ENCODE measurements around the gene HDAC4. TPM values are rescaled to one million over a fixed set of nuclear protein-coding genes. Genes with fewer than 3 reads are reported as not detected.

The HDAC4 gene
- polyA plus RNA-seq, 1 experiment: 4.4 TPM

DNA sequence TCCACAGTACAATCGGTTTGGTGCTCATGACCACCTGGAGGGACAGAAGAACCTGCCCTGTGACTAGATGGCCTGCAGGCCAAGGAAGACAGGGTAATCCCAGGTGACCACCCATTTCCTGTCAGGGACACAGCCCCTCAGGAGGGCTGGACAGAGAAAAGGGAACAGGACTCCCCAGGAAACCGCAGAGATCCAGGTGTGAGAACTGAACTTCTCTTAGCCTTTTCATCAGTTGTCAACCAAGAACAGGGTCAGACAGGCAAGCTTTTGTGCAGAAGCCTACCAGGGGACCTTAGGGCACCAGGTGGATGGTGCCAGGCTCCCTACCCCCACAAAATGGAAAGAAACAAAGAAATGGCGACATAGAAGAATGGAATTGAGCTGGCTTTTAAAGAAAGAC lies 132.3 kb downstream of the HDAC4 start:
- Histone ChIP-seq H3K27me3 (ENCODE audit: control insufficient read depth, insufficient read depth, low read length) (no peaks in the 10 kb centered on the region), H3K36me3 (ENCODE audit: control insufficient read depth, insufficient read depth, low read length) (no peaks in the 10 kb centered on the region), H3K4me3 (ENCODE audit: low read depth, low read length) (no peak overlapping the region)
- DNase-seq (ENCODE audit: low read depth): no peak
- TF ChIP-seq CTCF (IDR thresholded peaks at IDR 0.05; ENCODE audit: insufficient read depth, low read depth, low read length): no peak
- CTCF ChIA-PET: no interaction called here
- POLR2A ChIA-PET: no interaction called here

DNA sequence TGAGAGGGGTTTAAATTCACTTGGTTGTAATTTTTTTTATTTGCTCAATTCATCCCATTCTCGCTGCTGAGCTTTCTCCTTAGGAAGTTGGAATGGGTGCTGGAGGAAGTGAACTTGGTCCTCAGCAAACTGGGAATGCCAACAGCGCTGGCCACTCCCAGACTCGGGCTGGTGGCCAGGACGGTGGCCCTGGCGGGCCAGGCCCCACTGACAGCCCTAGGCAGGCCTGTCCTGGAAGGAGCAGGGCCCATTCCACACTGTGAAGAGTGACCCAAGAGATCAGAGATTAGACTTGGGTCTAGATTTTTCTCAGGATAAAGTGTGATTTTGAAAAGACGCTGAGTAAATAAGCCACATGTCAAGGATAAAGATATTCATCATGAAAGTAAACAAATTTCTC lies 132.7 kb downstream of the HDAC4 start:
- ChIA-PET CTCF (no interaction called here), POLR2A (interaction anchor here (1.1 kb wide), 1 partner anchor 11 kb away, joined by 3 read pairs; no protein-coding TSS in a partner anchor)
- Histone ChIP-seq H3K4me3 (ENCODE audit: low read depth, low read length) (no peak overlapping the region), H3K36me3 (ENCODE audit: control insufficient read depth, insufficient read depth, low read length) (no peaks in the 10 kb centered on the region), H3K27me3 (ENCODE audit: control insufficient read depth, insufficient read depth, low read length) (no peaks in the 10 kb centered on the region)
- TF ChIP-seq CTCF (IDR thresholded peaks at IDR 0.05; ENCODE audit: insufficient read depth, low read depth, low read length): no peak
- DNase-seq (ENCODE audit: low read depth): no peak

DNA sequence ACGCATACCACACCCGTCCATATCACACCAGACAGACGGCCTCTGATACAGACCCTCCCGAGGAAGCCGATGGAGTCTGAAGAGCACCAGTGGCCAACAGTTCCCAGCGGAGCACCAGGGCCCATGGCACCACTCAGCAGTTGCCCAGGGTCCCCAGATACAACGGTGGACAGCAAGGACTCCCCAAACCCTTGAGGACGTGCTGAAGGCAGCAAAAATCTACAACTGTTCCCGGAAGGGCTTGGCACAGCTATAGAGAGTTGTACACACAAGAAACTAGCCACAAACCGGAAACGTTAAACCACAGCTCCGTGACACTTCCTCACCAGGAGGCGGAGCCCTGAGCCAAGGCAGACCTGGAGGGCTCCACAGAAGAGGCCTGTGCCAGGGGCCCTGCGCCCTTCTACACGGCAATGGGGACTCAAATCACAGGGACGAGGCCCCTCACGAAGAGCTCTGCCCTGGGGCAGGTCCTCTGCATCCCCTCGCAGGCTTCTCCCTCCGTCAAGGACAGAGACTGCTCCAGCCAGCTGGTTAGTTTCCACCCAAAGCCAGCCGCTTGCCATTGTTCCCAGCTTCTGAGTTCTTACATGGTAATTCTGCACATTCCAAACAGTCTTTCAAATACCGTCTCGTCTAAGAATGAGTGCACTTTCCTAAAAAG lies 133.4 kb downstream of the HDAC4 start:
- Histone ChIP-seq H3K36me3 (ENCODE audit: control insufficient read depth, insufficient read depth, low read length) (no peaks in the 10 kb centered on the region), H3K27me3 (ENCODE audit: control insufficient read depth, insufficient read depth, low read length) (no peaks in the 10 kb centered on the region), H3K4me3 (ENCODE audit: low read depth, low read length) (no peak overlapping the region)
- 0 out of 2 replicates have a peak, but pooled peaks have one; percentile 22 for TF ChIP-seq CTCF (IDR thresholded peaks at IDR 0.05; ENCODE audit: insufficient read depth, low read depth, low read length)
- peak; percentile 38 for DNase-seq (ENCODE audit: low read depth)
- POLR2A ChIA-PET: interaction anchor here (1.1 kb wide), 1 partner anchor 10 kb away, joined by 3 read pairs; no protein-coding TSS in a partner anchor
- CTCF ChIA-PET: interaction anchor here (0.6 kb wide), 1 partner anchor 898 kb away, joined by 3 read pairs; no protein-coding TSS in a partner anchor

DNA sequence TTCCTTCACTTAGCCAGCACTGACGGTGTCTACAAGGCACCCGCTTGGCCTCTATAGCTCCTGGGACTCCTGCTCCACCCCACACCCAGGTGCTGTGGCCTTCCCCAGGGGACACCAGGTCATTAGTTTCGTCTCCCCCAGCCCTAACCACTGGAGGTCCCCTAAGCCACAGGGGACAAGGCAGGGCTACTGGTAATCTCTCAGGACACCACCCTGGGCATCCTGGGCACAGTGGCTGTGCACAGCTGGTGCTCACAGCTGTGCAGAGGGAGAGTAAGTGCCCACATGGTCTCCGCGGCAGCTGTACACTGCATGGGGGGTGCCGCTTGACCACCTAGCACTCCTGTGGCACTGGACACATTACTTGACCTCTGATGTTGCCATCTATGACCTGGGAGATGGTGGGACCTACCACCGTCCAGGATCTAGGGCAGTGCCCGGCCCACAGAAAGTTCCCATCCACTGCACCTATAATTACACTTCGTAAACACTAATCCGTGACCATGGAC lies 134.0 kb downstream of the HDAC4 start:
- TF ChIP-seq CTCF (IDR thresholded peaks at IDR 0.05; ENCODE audit: insufficient read depth, low read depth, low read length): no peak
- CTCF ChIA-PET: interaction anchor here (0.6 kb wide), 1 partner anchor 897 kb away, joined by 3 read pairs; no protein-coding TSS in a partner anchor

GRCh38 chr2:239266434-239266766 lies 134.4 kb downstream of the HDAC4 start:
- Histone ChIP-seq H3K4me3 (ENCODE audit: low read depth, low read length) (no peak overlapping the region), H3K36me3 (ENCODE audit: control insufficient read depth, insufficient read depth, low read length) (no peaks in the 10 kb centered on the region), H3K27me3 (ENCODE audit: control insufficient read depth, insufficient read depth, low read length) (no peaks in the 10 kb centered on the region)
- CTCF ChIA-PET: no interaction called here
- no peak for TF ChIP-seq CTCF (IDR thresholded peaks at IDR 0.05; ENCODE audit: insufficient read depth, low read depth, low read length)
- POLR2A ChIA-PET: no interaction called here
- no peak for DNase-seq (ENCODE audit: low read depth)

More for the DNA sequence above, 134.0 kb downstream of the HDAC4 start:
- POLR2A ChIA-PET: interaction anchor here (1.1 kb wide), 1 partner anchor 9 kb away, joined by 3 read pairs; no protein-coding TSS in a partner anchor
- H3K36me3 ChIP-seq (ENCODE audit: control insufficient read depth, insufficient read depth, low read length): no peaks in the 10 kb centered on the region
- no peak overlapping the region for H3K4me3 ChIP-seq (ENCODE audit: low read depth, low read length)
- DNase-seq (ENCODE audit: low read depth): no peak
- H3K27me3 ChIP-seq (ENCODE audit: control insufficient read depth, insufficient read depth, low read length): no peaks in the 10 kb centered on the region
